WTC11 (cell line): ENCODE data around the gene RPH3AL.

Experiments used
- CREB1 ChIP-seq: sonication (generic); formaldehyde crosslinking; IDR thresholded peaks from 2 replicates; pipeline ENCODE4 v1.8.0; 2023; ENCODE audit warnings: mild to moderate bottlenecking, missing genetic modification reagents
- CTCF ChIP-seq: fragments of 200-600 bp; IDR thresholded peaks from 2 replicates; pipeline ENCODE4 v1.8.0; 2022; ENCODE audit warnings: antibody characterized with exemption
- ESRRA ChIP-seq: sonication (generic); formaldehyde crosslinking; IDR thresholded peaks from 2 replicates; pipeline ENCODE4 v1.8.1; 2022; ENCODE audit warnings: mild to moderate bottlenecking, missing genetic modification reagents, borderline replicate concordance
- GRHL2 ChIP-seq: fragments of 250-450 bp; sonication (Bioruptor Pico); IDR thresholded peaks from 2 replicates; pipeline ENCODE4 v1.8.0; 2022; ENCODE audit warnings: mild to moderate bottlenecking, moderate library complexity; ENCODE audit not compliant: insufficient replicate concordance, severe bottlenecking
- IRF1 ChIP-seq: sonication (generic); formaldehyde crosslinking; IDR thresholded peaks from 2 replicates; pipeline ENCODE4 v1.8.0; 2023; ENCODE audit warnings: missing genetic modification reagents
- JUN ChIP-seq: sonication (generic); formaldehyde crosslinking; IDR thresholded peaks from 2 replicates; pipeline ENCODE4 v1.8.0; 2023; ENCODE audit warnings: mild to moderate bottlenecking, missing genetic modification reagents
- MYBL2 ChIP-seq: sonication (generic); formaldehyde crosslinking; IDR thresholded peaks from 2 replicates; pipeline ENCODE4 v1.8.1; 2023; ENCODE audit warnings: mild to moderate bottlenecking, moderate library complexity, missing genetic modification reagents
- SMAD4 ChIP-seq: sonication (generic); formaldehyde crosslinking; IDR thresholded peaks from 2 replicates; pipeline ENCODE4 v1.8.0; 2022; ENCODE audit warnings: mild to moderate bottlenecking, missing genetic modification reagents
- USF2 ChIP-seq: sonication (generic); formaldehyde crosslinking; IDR thresholded peaks from 2 replicates; pipeline ENCODE4 v1.8.1; 2023; ENCODE audit warnings: mild to moderate bottlenecking, missing genetic modification reagents, moderate library complexity
- ZBTB43 ChIP-seq: sonication (generic); formaldehyde crosslinking; IDR thresholded peaks from 2 replicates; pipeline ENCODE4 v1.8.1; 2023; ENCODE audit warnings: mild to moderate bottlenecking, missing genetic modification reagents
- ZNF281 ChIP-seq: sonication (generic); formaldehyde crosslinking; IDR thresholded peaks from 2 replicates; pipeline ENCODE4 v1.8.0; 2023; ENCODE audit warnings: mild to moderate bottlenecking, missing genetic modification reagents
- TF ChIP-seq, protein P1 (sequence below): sonication (generic); formaldehyde crosslinking; IDR thresholded peaks from 2 replicates; pipeline ENCODE4 v1.8.1; 2022; ENCODE audit warnings: low read depth, mild to moderate bottlenecking, moderate library complexity, missing genetic modification reagents, borderline replicate concordance

GRCh38 chr17:327296-327695, 25.3 kb downstream of the RPH3AL start:
- no peak for TF ChIP-seq IRF1 (CRISPR knock-in tag)
- TF ChIP-seq USF2: no peak
- TF ChIP-seq ZNF281 (CRISPR knock-in tag): no peak
- no peak for TF ChIP-seq CTCF
- no peak for TF ChIP-seq ZBTB43 (CRISPR knock-in tag)
- no peak for TF ChIP-seq SMAD4 (CRISPR knock-in tag)
- TF ChIP-seq GRHL2: no peak
- TF ChIP-seq JUN (CRISPR knock-in tag): no peak
- TF ChIP-seq MYBL2 (CRISPR knock-in tag): no peak
- TF ChIP-seq, protein P1, sequence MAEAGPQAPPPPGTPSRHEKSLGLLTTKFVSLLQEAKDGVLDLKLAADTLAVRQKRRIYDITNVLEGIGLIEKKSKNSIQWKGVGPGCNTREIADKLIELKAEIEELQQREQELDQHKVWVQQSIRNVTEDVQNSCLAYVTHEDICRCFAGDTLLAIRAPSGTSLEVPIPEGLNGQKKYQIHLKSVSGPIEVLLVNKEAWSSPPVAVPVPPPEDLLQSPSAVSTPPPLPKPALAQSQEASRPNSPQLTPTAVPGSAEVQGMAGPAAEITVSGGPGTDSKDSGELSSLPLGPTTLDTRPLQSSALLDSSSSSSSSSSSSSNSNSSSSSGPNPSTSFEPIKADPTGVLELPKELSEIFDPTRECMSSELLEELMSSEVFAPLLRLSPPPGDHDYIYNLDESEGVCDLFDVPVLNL (CRISPR knock-in tag): no peak
- TF ChIP-seq ESRRA (CRISPR knock-in tag): no peak
- TF ChIP-seq CREB1 (CRISPR knock-in tag): no peak
